ENCODE results near the gene MRPL49. TPM values are rescaled to one million over a fixed set of nuclear protein-coding genes. Genes with fewer than 3 reads are reported as not detected.

MRPL49 gene
- total and polyA plus RNA-seq, 9 of the 15 experiments (the other 6 are each of a cell fraction or from before 2014, with no cell fraction given), result 74.3 to 132 (median 91.2) TPM

DNA sequence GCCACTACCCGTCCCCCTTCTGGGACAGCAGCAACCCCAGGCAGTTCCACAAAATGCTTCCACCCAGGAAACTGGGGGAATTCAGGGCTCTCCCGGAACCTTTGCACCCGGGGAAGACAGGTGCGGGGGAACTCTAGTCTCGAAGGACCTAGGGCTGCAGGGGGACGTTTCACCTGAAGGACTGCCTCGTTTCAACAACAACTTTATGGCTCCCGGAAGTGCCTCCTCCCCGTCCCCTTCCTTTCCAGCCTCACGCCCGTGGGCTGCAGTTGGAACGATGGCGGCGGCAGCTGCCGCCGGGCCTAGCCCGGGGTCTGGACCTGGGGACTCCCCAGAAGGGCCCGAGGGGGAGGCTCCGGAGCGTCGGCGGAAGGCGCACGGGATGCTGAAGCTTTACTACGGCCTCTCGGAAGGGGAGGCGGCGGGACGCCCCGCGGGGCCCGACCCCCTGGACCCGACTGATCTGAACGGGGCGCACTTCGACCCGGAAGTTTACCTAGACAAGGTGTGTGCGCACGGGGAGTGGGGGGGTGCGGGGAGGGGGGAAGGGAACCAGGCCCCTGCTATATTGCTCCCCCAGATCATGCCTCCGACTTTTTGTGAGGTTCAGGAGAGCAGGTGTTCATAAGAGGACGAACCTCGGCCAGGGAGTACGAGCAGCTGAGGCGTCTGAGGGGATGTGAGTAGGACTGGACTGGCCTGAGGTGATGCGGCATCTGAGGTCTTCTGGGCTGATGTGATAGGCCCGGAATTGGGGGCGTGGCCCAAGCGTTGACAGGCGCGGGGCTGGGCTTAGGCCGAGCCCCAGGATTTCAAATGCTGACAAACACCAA is 25.9 kb upstream of the MRPL49 start, which contains the start of gene VPS51 (continued):
- peak; percentile 71 for TF ChIP-seq HMGN3 (IDR thresholded peaks at IDR 0.05; ENCODE audit: borderline replicate concordance, extremely low read depth, insufficient read length, low read depth, low read length)
- no peak for TF ChIP-seq ZNF699 (CRISPR knock-in tag; IDR thresholded peaks at IDR 0.05; ENCODE audit: insufficient replicate concordance)
- TF ChIP-seq PHB (CRISPR knock-in tag; IDR thresholded peaks at IDR 0.05), result no peak
- peak; percentile 83 to 90; a peak in 3 of 4 replicates for TF ChIP-seq ARNT (IDR thresholded peaks at IDR 0.05)
- TF ChIP-seq ZBTB2 (IDR thresholded peaks at IDR 0.05), result peak; percentile 73; the same call in 1 of the 2 replicates
- peak; percentile 87 for TF ChIP-seq ZNF384 (IDR thresholded peaks at IDR 0.05; ENCODE audit: low read depth, low read length)
- peak; percentile 40; the same call in 1 of the 2 replicates for TF ChIP-seq FOXP1 (CRISPR knock-in tag; IDR thresholded peaks at IDR 0.05)
- no peak for TF ChIP-seq YBX1 (IDR thresholded peaks at IDR 0.05)
- TF ChIP-seq ZBTB1 (CRISPR knock-in tag; IDR thresholded peaks at IDR 0.05; ENCODE audit: borderline replicate concordance, low read depth), result 0 out of 2 replicates have a peak, but pooled peaks have one; percentile 26
- TF ChIP-seq, protein P1, sequence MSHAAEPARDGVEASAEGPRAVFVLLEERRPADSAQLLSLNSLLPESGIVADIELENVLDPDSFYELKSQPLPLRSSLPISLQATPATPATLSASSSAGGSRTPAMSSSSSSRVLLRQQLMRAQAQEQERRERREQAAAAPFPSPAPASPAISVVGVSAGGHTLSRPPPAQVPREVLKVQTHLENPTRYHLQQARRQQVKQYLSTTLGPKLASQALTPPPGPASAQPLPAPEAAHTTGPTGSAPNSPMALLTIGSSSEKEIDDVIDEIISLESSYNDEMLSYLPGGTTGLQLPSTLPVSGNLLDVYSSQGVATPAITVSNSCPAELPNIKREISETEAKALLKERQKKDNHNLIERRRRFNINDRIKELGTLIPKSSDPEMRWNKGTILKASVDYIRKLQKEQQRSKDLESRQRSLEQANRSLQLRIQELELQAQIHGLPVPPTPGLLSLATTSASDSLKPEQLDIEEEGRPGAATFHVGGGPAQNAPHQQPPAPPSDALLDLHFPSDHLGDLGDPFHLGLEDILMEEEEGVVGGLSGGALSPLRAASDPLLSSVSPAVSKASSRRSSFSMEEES (CRISPR knock-in tag; IDR thresholded peaks at IDR 0.05), result no peak
- TF ChIP-seq PRMT5 (CRISPR knock-in tag; IDR thresholded peaks at IDR 0.05), result no peak
- peak; percentile 97 for TF ChIP-seq ELF2 (CRISPR knock-in tag; IDR thresholded peaks at IDR 0.05)
- TF ChIP-seq STAT5A (IDR thresholded peaks at IDR 0.05; ENCODE audit: borderline replicate concordance, low read length), result peak; percentile 61; the same call in 1 of the 2 replicates
- TF ChIP-seq SMARCB1 (IDR thresholded peaks at IDR 0.05; ENCODE audit: insufficient read length, low read depth), result no peak
- peak; percentile 79 for TF ChIP-seq CBX1 (IDR thresholded peaks at IDR 0.05; ENCODE audit: low read depth)
- TF ChIP-seq KLF6 (CRISPR knock-in tag; IDR thresholded peaks at IDR 0.05; ENCODE audit: borderline replicate concordance), result peak; percentile 73; the same call in 1 of the 2 replicates
- peak; percentile 48 for TF ChIP-seq JUN (IDR thresholded peaks at IDR 0.05; ENCODE audit: borderline replicate concordance, low read depth, low read length)
- TF ChIP-seq JUN (CRISPR knock-in tag; IDR thresholded peaks at IDR 0.05; ENCODE audit: borderline replicate concordance), result no peak
- peak; percentile 66 for TF ChIP-seq POU5F1 (IDR thresholded peaks at IDR 0.05; ENCODE audit: borderline replicate concordance, low read depth, low read length, partially characterized antibody)
- TF ChIP-seq SMAD3 (CRISPR knock-in tag; conservative IDR thresholded peaks at IDR 0.05), result peak; percentile 58; the same call in 1 of the 2 replicates
- 0 out of 2 replicates have a peak, but pooled peaks have one; percentile 65 for TF ChIP-seq CHCHD3 (CRISPR knock-in tag; IDR thresholded peaks at IDR 0.05)
- TF ChIP-seq XRCC5 (IDR thresholded peaks at IDR 0.05; ENCODE audit: low read depth, low read length), result peak; percentile 100
- TF ChIP-seq MXI1 (IDR thresholded peaks at IDR 0.05; ENCODE audit: low read depth, low read length), result peak; percentile 79
- peak; percentile 92 for TF ChIP-seq POLR2H (tag; IDR thresholded peaks at IDR 0.05; ENCODE audit: low read depth)
- TF ChIP-seq, protein P2, sequence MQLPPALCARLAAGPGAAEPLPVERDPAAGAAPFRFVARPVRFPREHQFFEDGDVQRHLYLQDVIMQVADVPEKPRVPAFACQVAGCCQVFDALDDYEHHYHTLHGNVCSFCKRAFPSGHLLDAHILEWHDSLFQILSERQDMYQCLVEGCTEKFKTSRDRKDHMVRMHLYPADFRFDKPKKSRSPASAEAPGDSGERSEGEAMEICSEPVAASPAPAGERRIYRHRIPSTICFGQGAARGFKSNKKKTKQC (CRISPR knock-in tag; IDR thresholded peaks at IDR 0.05), result no peak
